ENCODE data around the gene SLC9A8.
"Not testable (repeated sequence)": the region's sequence is repeated elsewhere in the genome, so short reads cannot be mapped to it uniquely, and the experiment has no call there.

Gene SLC9A8, protein sequence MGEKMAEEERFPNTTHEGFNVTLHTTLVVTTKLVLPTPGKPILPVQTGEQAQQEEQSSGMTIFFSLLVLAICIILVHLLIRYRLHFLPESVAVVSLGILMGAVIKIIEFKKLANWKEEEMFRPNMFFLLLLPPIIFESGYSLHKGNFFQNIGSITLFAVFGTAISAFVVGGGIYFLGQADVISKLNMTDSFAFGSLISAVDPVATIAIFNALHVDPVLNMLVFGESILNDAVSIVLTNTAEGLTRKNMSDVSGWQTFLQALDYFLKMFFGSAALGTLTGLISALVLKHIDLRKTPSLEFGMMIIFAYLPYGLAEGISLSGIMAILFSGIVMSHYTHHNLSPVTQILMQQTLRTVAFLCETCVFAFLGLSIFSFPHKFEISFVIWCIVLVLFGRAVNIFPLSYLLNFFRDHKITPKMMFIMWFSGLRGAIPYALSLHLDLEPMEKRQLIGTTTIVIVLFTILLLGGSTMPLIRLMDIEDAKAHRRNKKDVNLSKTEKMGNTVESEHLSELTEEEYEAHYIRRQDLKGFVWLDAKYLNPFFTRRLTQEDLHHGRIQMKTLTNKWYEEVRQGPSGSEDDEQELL

DNA sequence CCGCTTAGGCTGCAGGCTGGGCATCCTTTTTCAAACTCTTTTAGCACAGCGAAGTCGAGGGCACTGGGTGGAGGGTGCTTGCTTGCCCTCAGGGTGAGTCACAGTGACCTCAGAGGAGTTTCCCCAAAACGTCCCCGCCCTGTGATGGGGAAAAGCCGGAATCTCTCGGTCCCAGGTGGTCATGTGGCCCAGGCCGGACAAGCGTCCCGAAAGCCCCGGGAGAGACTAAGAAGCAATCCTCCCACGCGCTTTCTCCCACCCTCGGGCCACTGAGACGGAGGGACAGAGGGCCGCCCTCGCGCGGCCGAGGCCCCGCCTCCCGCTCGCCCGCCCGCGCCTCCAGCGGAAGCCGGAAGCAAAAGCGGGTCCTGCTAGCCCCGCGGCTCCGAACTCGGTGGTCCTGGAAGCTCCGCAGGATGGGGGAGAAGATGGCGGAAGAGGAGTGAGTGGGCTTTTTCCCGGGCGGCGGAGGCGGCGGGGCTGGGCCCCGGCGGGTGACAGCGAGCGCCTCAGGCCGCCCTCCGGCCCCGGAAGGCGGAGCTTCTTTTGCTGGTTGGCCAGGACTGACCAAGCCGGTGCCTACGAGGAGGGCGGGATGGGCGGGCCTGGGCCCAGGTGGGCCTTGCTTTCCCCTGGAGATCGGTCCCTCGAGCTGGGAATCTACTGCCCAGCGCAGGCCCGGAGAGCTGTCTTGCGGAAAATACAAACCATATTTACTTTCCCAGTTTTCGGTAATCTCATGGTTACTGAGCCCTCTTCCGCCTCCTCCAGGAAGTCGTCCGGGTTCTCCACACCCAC lies at the start of gene SLC9A8:
Gene SLC9A8 (plus strand): TSS at position 322 of the 798 bp plus-strand sequence. CDS start 95 bp downstream, at position 417.
- DNase-seq, result peak; percentile 100

DNA sequence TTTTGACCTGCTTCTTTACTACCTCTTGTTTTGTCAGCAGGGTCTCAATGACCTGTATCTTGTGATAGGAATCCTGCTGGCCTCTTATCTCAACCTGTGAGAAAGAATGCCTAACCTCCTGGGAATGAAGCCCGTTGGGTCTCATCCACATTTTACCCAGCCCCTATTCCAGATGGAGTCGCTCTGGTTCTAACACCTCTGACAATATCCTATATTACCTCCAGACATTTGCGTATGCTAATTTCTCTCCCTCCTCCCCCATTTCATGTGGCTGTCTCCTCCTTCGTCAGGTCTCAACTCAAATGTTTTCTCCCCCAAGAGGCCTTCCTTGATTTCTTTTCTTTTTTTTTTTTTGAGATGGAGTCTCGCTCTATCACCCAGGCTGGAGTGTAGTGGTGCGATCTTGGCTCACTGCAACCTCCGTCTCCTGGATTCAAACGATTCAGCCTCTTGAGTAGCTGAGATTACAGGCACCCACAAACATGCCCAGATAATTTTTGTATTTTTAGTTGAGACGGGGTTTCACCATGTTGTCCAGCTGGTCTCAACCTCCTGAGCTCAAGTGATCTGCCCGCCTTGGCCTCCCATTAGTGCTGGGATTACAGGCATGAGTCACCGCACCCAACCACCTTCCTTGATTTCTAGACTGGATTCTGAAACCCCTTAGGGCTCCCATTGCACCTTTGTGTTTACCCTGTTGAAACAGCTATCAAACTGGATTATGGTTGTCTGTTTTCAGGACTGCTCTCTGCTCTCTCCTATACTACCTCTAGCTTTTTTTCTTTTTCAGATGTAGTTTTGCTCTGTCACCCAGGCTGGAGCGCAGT lies 49.5 kb upstream of the SLC9A8 start:
- DNase-seq, result no peak

DNA sequence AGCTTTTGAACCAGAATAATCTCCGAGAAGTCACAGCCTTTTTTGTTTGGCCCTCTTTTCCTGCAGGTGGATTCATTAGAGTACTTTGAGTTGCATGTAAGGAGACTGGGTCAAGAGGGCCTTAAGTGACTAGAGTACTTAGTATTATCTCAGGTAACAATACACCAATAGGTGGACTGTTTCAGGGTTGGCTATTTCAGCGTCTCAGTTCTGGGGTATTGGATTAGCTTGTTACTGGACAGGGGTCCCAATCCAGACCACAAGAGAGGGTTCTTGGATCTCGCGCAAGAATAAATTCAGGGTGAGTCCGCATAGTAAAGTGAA lies 47.3 kb upstream of the SLC9A8 start:
- DNase-seq, result no peak

DNA sequence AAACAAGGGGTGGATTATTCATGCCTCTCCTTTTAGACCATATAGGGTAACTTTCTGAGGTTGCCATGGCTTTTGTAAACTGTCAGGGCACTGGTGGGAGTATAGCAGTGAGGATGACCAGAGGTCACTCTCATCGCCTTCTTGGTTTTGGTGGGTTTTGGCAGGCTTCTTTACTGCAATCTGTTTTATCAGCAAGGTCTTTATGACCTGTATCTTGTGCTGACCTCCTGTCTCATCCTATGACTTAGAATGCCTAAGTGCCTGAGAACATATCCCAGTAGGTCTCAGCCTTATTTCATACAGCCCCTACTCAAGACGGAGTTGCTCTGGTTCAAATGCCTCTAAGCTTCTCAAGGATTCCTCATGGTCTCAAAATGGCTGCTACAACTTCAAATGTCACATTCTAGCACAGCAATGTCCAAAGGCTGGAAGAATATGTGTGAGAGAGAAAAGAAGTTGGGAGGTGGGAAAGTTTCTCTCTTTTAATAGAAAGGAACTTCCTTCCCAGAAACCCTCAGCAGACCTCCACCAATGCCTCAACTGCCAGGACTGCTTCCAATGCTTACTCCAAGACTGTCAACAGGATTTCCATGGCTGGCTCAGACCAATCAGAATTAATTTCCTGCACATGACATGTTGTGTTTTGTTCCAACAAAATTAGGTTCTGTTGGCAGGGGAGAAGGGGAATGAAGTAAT lies 46.6 kb upstream of the SLC9A8 start:
- DNase-seq, result no peak

DNA sequence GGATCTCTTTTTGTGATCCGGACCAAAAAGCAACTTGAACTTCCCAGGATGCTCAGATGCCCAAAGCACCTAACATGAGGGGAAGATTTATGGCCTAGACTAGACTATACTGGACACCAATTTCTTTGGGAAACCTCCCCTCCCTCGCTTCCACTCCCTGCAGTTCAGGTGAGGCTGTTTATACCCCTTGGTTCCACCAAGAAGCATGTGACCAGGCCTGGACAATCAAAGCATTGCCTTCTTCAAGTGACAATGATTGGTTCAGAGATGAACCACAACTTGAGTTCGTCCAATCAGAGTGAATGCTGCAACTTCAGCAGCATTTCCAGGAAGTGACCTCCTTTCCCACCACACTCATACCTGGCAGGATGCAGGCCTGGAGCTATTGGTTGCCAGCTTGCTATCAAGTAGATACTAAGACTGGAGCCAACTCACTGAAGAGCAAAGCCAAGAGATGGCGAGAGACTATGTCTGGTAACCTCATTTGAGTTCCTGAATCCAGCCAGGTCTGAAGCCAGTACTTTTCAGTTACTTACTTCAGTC lies 45.6 kb upstream of the SLC9A8 start:
- DNase-seq, result no peak

DNA sequence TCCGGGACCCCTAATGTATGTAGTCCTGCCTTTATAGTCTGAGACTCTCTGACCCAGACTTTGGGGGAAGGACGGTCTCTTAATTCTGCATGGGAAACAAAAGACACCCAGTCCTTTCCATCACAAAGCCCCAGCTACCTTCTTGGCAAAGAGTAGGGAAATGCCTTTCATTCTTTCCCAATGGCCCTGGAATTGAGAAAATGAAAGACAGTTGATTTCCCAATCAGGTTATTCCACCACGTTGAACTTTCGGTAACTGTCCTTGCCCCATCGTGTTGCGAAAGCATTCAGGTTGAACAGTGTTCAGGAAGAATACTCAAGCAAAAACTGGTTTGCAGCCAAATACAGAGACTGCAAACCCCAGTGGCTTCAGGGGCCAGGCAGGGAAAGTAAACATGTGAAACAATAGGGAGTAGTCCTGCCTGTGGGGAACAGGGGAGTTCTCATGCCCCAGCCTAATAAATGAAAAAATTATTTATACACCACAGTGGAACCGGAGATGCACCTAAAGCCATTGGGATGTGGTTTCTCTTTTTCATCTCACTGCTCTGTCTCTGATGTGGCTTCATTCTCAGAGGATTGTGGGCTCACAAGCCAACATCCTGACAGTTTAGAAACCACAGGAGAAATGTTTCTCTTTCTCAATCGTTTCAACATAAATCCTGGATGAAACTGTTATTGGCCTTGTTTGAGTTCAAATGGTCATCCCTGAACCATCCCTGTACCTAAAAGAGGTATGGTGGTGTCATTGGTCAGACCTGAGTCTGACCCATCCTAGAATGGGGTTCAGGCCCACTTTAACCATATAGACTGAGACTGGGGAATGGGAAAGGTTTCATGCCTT lies 44.2 kb upstream of the SLC9A8 start:
- DNase-seq, result peak; percentile 83 to 92 (median 87)

DNA sequence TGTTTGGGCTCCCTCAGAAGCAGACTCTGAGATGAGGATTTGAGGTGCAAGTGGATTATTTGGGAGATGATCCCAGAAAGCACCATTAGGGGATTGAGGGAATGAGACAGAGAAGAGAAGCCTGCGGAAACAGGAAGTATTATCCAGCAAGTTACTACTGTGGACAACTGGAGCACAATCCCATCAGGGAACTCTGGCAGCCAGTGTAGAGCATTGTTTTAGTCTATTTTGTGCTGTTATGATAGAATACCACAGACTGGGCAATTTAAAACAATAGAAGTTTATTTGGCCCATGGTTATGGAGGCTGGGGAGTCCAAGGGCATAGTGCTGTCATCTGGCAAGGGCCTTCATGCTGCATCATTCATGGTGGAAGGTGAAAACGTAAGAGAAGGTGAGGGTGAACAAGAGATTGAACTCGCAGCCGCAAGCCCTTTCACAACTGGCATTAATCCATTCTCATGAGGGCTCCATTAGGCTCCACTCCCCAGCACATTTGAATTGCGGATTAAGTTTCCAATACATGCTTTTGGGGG lies 43.5 kb upstream of the SLC9A8 start:
- no peak for DNase-seq

DNA sequence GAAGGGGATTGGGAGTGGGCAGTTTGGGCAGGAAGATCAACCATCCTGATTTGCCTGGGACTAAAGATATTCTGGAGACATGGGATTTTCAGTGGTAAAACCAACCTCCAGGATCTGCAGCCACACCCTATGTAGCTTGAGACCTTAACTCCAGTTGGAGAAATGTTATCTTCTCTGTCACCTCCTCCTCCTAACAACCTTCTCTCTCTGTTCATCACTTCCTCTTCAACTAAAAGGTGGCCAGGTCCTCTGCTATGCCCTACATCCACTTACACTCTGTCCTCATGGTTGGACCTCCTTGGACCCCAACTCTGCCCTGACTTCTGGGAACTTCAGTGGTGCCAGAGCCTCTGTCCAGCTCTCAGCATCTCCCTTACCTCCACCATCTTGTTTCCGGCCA lies 42.0 kb upstream of the SLC9A8 start:
- no peak for DNase-seq

DNA sequence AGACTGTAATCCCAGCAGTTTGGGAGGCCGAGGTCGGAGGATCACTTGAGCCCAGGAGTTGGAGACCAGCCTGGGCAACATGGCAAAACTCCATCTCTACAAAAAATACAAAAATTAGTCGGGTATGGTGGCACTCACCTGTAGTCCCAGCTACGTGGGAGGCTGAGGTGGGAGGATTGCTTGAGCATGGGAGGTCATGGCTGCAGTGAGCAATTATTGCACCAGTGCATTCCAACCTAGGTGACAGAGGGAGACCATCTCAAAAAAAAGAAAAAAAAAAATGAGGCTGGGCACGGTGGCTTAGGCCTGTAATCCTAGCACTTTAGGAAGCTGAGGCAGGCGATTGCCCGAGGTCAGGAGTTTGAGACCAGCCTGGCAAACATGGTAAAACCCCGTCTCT lies 38.4 kb upstream of the SLC9A8 start:
- DNase-seq, result not testable (repeated sequence)

DNA sequence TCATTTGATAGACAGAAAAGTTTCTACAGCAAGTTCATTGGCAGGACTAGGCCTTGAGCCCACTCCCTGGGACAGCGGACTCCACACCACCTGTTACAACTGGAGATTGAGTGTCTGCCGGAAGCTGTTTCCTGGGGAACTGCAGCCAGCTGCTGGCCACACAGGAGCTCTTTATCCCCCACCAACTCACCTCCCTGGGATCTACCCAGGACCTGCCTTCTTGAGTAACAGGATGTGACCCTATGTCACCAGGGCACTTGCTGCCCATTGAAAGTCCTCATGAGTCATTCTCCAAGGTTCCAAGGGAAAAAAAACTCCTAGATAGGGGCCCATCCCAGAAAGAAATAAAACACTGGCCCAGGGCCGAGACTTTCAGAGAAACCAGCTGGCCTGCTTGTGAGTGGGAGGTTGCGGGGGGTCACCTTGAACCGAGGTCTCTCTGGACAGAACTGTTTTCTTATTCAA lies 37.4 kb upstream of the SLC9A8 start:
- DNase-seq, result peak; percentile 88 to 97 (median 91)

DNA sequence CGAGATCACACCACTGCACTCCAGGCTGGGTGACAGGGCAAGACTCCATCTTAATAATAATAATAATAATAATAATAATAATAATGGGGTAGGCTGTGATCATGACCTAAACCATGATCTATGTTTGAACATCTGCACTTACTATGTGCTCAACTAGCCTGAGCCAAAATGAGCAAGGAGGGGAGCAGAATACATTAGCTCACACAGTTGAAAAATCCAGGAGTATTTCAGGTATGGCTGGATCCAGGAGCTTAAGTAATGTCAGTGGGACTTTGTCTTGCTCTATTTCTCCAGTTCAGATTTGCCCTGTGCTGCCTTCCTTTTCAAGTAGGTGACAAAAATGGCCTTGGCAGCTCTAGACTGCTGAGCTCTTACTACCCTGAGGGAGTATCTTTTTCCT lies 32.7 kb upstream of the SLC9A8 start:
- DNase-seq, result no peak

DNA sequence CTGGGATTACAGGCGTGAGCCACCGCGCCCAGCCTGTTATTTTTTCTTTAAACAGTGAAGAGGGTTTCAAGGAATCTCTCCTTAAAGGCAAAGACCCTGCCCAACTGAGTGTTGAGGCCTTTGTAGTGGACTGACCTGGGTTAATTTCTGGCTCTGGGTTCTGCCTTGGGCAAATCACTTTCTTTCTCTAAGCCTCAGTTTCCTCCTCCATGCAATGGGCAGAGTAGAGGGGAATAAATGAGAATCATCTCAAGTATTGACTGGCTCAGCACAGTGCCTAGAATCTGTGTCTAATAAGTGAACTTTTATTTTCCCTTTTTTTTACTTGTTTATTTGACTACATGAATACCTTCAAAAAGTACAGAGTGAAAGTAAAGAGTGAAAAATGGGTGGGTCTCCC lies 31.0 kb upstream of the SLC9A8 start:
- DNase-seq, result no peak

DNA sequence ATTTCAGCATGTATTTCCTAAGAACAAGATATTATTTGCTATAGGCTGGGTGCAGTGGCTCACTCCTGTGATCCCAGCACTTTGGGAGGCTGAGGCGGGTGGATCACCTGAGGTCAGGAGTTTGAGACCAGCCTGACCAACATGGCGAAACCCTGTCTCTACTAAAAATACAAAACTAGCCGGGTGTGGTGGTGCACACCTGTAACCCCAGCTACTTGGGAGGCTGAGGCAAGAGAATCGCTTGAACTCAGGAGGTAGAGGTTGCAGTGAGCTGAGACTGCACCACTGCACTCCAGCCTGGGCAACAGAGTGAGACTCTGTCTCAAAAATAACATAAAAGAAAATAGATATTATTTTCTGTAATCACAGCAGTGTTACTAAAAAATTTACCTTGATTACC lies 30.2 kb upstream of the SLC9A8 start:
- DNase-seq, result not testable (repeated sequence)

DNA sequence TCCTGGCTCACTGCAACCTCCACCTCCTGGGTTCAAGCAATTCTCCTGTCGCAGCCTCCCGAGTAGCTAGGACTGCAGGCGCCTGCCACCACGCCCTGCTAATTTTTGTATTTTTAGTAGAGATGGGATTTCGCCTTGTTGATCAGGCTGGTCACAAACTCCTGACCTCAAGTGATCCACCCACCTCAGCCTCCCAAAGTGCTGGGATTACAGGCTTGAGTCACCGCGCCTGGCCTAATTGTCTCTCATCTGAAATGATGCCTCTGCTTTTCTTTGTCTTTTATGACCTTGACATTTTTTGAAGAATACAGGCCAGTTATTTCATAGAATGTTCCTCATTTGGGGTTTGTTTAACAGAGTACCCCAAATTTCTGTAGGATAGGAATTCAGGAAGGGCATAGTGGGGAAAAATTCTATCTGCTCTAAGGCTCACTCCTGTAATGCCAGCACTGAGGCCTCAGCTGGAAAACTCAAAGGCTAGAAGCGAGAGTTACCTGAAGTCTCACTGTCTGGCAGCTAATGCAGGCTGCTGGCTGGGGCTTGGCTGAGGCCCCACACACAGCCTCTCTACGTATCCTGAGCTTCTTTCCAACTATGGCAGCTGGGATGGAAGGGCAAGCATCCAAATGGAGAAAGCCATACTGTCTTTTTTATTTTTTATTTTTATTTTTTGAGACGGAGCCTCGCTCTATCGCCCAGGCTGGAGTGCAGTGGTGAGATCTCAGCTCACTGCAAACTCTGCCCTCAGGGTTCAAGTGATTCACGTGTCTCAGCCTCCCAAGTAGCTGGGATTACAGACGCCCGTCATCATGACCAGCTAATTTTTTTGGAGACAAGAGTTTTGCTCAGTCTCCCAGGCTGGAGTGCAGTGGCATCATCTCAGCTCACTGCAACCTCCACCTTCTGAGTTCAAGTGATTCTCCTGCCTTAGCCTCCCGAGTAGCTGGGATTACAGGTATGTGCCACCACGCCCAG lies 29.3 kb upstream of the SLC9A8 start:
- DNase-seq, result not testable (repeated sequence)

DNA sequence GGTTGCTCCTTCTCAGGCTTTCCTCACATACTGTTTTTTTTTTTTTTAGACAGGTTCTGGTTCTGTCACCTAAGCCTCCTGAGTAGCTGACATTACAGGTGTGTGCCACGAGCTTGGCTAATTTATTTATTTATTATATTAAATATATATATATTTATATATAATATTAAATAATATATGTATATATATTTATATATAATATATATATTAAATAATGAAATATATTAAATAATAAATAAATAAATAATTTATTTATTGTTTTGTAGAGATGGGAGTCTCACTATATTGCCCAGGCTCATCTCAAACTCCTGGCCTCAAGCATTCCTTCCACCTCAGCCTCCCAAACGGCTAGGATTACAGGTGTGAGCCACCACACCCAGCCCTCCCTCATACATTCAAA lies 28.3 kb upstream of the SLC9A8 start:
- DNase-seq, result no peak

DNA sequence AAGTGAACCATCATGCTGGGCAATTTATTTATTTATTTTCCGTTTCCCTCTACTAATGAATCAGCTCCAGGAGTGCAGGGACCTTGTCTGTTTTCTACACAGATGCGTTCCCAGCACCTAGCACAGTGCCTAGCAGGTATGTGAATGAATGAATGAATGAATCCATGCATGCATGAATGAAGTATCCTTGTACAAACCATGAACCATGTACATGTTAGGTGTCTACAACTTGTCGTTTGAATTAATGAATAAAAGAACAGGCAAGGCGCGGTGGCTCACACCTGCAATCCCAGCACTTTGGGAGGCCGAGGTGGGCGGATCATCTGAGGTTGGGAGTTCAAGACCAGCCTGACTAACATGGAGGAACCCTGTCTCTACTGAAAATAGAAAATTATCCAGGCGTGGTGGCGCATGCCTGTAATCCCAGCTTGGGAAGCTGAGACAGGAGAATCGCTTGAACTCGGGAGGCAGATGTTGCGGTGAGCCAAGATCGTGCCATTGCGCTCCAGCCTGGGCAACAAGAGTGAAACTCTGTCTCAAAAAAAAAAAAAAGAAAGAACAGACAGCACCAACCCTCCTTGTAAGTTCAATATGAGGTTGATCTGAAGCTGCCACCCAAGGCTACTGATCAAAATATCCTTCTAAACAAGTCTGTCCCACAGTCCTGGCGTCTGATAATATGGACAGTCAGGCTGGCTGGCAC lies 27.3 kb upstream of the SLC9A8 start:
- no peak for DNase-seq

DNA sequence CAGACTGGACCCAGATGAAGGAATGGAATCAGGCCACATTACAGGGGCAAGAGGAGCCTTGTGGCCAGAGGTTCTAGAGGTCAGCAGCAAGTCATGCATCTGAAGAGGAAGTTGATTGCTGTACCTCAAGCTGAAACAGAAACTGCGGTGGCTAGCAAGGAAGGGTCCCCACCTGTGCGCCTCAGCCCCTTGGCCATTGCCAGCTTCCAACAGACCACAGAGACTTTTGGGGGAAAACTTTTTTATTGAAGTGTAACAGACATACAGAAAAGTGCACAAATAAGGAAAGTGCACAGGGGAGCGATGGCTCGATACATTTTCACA lies 26.8 kb upstream of the SLC9A8 start:
- peak; percentile 42 to 59 (median 45) for DNase-seq

DNA sequence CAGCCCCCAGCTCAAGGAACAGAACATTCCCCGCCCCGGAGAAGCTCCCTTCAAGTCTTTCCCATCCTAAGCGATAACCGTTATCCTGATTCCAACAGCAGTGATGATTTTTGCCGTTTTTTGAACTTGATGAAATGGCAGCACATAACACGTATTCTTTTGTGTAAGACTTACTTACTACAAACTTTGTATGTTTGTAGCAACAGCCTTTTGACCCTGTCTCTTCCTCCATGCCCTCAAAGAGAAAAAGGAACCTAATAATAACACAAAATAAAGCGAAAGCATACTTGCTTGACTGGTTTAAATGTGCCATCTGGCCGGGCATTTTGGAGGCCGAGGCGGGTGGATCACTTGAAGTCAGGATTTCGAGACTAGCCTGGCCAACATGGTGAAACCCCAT lies 26.4 kb upstream of the SLC9A8 start:
- no peak for DNase-seq
